ENCODE measurements around the gene PLG. TPM values are rescaled to one million over a fixed set of nuclear protein-coding genes. Genes with fewer than 3 reads are reported as not detected.
"Not testable (repeated sequence)": the region's sequence is repeated elsewhere in the genome, so short reads cannot be mapped to it uniquely, and the experiment has no call there.

The PLG gene
- total RNA-seq, 1 donor from 2014 or later, result 0.37 TPM

- ATAC-seq, result no peak
- intact Hi-C loops (cut with micrococcal nuclease), result no loop called here
- no peak for DNase-seq
These were observed 96.6 kb downstream of the PLG start for GRCh38 chr6:160798625-160799024.

DNA sequence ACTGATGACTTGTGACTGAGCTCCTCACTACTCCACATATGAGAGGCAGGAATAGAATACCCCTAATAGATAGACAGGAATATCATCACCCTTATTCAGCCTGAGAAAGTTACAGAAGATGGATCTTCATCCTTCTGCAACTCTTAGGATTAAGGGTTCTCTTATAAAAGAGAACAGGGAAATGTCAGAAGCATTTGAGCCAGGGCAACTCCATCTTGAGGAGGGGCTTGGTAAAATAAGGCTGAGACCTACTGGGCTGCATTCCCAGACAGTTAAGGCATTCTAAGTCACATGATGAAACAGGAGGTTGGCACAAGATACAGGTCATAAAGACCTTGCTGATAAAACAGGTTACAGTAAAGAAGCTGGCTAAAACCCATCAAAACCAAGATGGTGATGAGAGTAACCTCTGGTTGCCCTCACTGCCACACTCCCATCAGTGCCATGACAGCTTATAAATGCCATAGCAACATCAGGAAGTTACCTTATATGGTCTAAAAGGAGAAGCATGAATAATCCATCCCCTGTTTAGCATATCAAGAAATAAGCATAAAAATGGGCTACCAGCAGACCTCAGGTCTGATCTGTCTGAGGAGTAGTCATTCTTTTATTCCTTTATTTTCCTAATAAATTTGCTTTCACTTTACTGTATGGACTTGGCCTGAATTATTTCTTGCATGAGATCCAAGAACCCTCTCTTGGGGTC lies 97.9 kb downstream of the PLG start:
- intact Hi-C loops (cut with micrococcal nuclease), result no loop called here
- no peak for DNase-seq
- no peak for ATAC-seq

DNA sequence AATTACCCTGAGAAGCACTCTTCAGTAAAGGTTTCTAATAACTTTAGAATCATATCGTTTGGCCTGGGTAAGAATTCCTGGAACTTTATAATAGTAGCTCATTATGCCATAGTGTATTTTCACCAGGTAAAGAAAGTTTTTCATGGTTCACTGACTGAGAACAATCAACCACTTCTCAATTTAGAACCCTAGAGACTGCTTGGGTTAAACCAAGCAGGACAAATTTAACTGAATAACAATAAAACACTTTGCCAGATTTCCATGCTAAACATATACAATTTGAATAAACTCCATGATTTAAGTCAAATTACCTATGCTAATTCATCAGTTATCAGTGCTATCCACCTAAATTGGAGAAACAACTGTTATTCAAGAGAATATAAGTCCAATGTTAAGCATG lies 99.4 kb downstream of the PLG start:
- no peak for ATAC-seq
- intact Hi-C loops (cut with micrococcal nuclease), result no loop called here
- DNase-seq, result no peak

- ATAC-seq; DNase-seq; intact Hi-C loops (cut with micrococcal nuclease): not testable (repeated sequence)
These were observed 100.0 kb downstream of the PLG start for GRCh38 chr6:160802049-160802448.

Other genes with a start within 250 kb of the PLG start
- gene LPA, start 38.0 kb upstream of the PLG start, total RNA-seq, result not detected